ENCODE results near the gene CDH23.

CDH23 gene

GRCh38 chr10:71439670-71440425 is 43.1 kb downstream of the CDH23 start:
- intact Hi-C loops (cut with DNase I; ENCODE audit: low total_unique reads), result no loop called here
- TF ChIP-seq, protein P1, sequence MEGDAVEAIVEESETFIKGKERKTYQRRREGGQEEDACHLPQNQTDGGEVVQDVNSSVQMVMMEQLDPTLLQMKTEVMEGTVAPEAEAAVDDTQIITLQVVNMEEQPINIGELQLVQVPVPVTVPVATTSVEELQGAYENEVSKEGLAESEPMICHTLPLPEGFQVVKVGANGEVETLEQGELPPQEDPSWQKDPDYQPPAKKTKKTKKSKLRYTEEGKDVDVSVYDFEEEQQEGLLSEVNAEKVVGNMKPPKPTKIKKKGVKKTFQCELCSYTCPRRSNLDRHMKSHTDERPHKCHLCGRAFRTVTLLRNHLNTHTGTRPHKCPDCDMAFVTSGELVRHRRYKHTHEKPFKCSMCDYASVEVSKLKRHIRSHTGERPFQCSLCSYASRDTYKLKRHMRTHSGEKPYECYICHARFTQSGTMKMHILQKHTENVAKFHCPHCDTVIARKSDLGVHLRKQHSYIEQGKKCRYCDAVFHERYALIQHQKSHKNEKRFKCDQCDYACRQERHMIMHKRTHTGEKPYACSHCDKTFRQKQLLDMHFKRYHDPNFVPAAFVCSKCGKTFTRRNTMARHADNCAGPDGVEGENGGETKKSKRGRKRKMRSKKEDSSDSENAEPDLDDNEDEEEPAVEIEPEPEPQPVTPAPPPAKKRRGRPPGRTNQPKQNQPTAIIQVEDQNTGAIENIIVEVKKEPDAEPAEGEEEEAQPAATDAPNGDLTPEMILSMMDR (IDR thresholded peaks at IDR 0.05), result no peak
- H3K4me3 ChIP-seq, result no peak overlapping the region
- H3K27ac ChIP-seq, result no peak overlapping the region
- no peak for DNase-seq
- H3K36me3 ChIP-seq, result no peaks in the 10 kb centered on the region
- no peaks in the 10 kb centered on the region for H3K27me3 ChIP-seq
- H3K4me1 ChIP-seq, result no peaks in the 10 kb centered on the region
- H3K9me3 ChIP-seq, result no peaks in the 10 kb centered on the region

- no peaks in the 10 kb centered on the region for H3K27me3 ChIP-seq
- no peak overlapping the region for H3K4me3 ChIP-seq
- H3K27ac ChIP-seq, result no peak overlapping the region
- intact Hi-C loops (cut with DNase I; ENCODE audit: low total_unique reads), result no loop called here
- H3K9me3 ChIP-seq, result no peaks in the 10 kb centered on the region
- no peak for DNase-seq
- H3K4me1 ChIP-seq, result no peaks in the 10 kb centered on the region
- H3K36me3 ChIP-seq, result no peaks in the 10 kb centered on the region
- TF ChIP-seq, protein P1 (IDR thresholded peaks at IDR 0.05), result no peak
Observed at GRCh38 chr10:71440506-71441035, 43.9 kb downstream of the CDH23 start.

DNA sequence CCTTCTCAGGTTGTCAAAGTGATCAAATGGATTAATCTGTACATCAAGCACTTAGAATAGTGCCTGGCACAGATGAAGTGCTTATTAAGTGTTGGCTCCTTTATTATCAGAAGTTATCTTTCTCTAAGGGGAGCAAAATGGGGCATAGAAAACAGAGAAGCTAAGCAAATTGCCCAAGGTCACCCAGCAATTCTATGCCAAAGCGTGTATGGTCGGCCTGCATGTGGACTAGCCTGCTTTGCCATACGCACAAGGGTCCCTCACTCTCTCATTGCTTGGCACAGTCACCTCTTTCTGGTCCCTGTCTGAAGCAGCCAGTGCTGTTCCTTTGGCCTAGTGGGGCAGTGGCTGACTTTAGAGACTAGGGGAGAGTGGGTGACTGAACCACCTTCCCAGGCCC is 45.3 kb downstream of the CDH23 start:
- TF ChIP-seq, protein P1 (IDR thresholded peaks at IDR 0.05), result no peak
- no peak overlapping the region for H3K27ac ChIP-seq
- no peaks in the 10 kb centered on the region for H3K27me3 ChIP-seq
- DNase-seq, result no peak
- H3K4me3 ChIP-seq, result no peak overlapping the region
- no peaks in the 10 kb centered on the region for H3K9me3 ChIP-seq
- H3K4me1 ChIP-seq, result no peaks in the 10 kb centered on the region
- H3K36me3 ChIP-seq, result no peaks in the 10 kb centered on the region
- intact Hi-C loops (cut with DNase I; ENCODE audit: low total_unique reads), result no loop called here

DNA sequence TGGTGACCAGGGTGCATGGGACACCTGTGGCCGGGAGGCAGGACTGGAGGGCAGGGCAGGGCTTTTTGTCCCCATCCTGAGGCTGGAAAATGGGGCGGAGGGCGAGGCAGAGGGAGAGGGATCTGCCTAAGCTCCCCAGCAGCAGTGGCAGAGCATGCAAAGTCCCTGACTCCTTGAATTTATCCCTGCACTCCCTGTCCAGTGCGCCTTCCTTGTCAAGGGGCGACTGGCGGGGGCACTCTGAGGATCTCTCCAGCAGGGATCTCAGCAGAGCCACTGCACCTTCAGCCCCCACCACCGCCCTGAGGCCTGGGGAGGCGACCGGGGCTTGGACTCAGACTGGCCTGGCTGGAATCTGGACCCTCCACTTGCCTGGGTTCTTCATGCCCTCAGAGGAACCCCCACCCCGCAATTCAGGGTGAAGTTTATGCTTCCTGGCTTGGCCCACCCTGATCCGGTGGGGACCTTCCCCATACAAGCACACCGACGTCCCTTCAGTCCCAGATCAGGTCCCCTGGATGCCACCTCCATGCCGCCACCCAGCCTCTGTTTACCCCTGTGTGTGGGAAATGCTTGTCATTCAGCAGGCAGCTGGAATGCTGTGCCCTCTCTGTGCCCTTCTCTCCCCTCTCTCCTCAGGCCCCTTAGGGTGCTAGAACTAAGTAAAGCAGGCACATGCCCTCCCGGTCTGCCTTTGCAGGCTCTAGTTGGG is 46.3 kb downstream of the CDH23 start:
- no peaks in the 10 kb centered on the region for H3K36me3 ChIP-seq
- H3K4me1 ChIP-seq, result no peaks in the 10 kb centered on the region
- no peak overlapping the region for H3K4me3 ChIP-seq
- H3K27me3 ChIP-seq, result peaks cover 0 to 5% of the 10 kb centered on the region in 2 donors
- DNase-seq, result no peak
- TF ChIP-seq, protein P1 (IDR thresholded peaks at IDR 0.05), result no peak
- no peak overlapping the region for H3K27ac ChIP-seq
- H3K9me3 ChIP-seq, result no peaks in the 10 kb centered on the region
- intact Hi-C loops (cut with DNase I; ENCODE audit: low total_unique reads), result no loop called here

GRCh38 chr10:71443676-71444075 is 47.0 kb downstream of the CDH23 start:
- intact Hi-C loops (cut with DNase I; ENCODE audit: low total_unique reads), result no loop called here
- Histone ChIP-seq H3K36me3 (no peaks in the 10 kb centered on the region), H3K4me1 (no peaks in the 10 kb centered on the region), H3K27ac (no peak overlapping the region), H3K27me3 (peaks cover 0 to 5% of the 10 kb centered on the region in 2 donors), H3K9me3 (no peaks in the 10 kb centered on the region), H3K4me3 (no peak overlapping the region)
- DNase-seq, result no peak
- TF ChIP-seq, protein P1 (IDR thresholded peaks at IDR 0.05), result no peak
